GM21619 (cell line): ENCODE data around the gene CDKN2B-AS1.
"Not testable (repeated sequence)": the region's sequence is repeated elsewhere in the genome, so short reads cannot be mapped to it uniquely, and the experiment has no call there.

Experiments used
- ATAC-seq: cut with Tn5 transposase; IDR thresholded peaks from one replicate; pipeline ENCODE4 v1.9.1; 2021; ENCODE audit not compliant: unreplicated experiment

The CDKN2B-AS1 gene

GRCh38 chr9:21994556-21995005, at the start of gene CDKN2B-AS1:
Gene CDKN2B-AS1, plus strand, starts transcription at chr9:21994791.
- ATAC-seq = peak; percentile 38

GRCh38 chr9:21945606-21946005, 49.0 kb upstream of the CDKN2B-AS1 start:
- ATAC-seq = no peak

- ATAC-seq = no peak
These were observed 35.8 kb upstream of the CDKN2B-AS1 start for GRCh38 chr9:21958833-21959232.

- ATAC-seq = not testable (repeated sequence)
These were observed 35.3 kb upstream of the CDKN2B-AS1 start for GRCh38 chr9:21959268-21959667.

- ATAC-seq = no peak
These were observed 33.0 kb upstream of the CDKN2B-AS1 start for GRCh38 chr9:21961569-21961968.

- ATAC-seq = peak; percentile 58
These were observed 29.6 kb upstream of the CDKN2B-AS1 start for GRCh38 chr9:21964925-21965385.

- peak; percentile 81 for ATAC-seq
These were observed 29.1 kb upstream of the CDKN2B-AS1 start for GRCh38 chr9:21965401-21965951.

- ATAC-seq = no peak
These were observed 28.3 kb upstream of the CDKN2B-AS1 start for GRCh38 chr9:21966140-21966851.

GRCh38 chr9:21967169-21967568, 27.4 kb upstream of the CDKN2B-AS1 start:
- ATAC-seq = no peak

- no peak for ATAC-seq
These were observed 26.9 kb upstream of the CDKN2B-AS1 start for GRCh38 chr9:21967702-21968101.

- ATAC-seq = no peak
These were observed 26.1 kb upstream of the CDKN2B-AS1 start for GRCh38 chr9:21968331-21969010.

- ATAC-seq = no peak
These were observed 25.3 kb upstream of the CDKN2B-AS1 start for GRCh38 chr9:21969011-21969940.

- no peak for ATAC-seq
These were observed 24.4 kb upstream of the CDKN2B-AS1 start for GRCh38 chr9:21969951-21970799.

GRCh38 chr9:21970800-21971640, 23.6 kb upstream of the CDKN2B-AS1 start:
- ATAC-seq = no peak

GRCh38 chr9:21972361-21972760, 22.2 kb upstream of the CDKN2B-AS1 start:
- ATAC-seq = no peak

- ATAC-seq = no peak
These were observed 20.3 kb upstream of the CDKN2B-AS1 start for GRCh38 chr9:21974343-21974721.

- peak; percentile 53 for ATAC-seq
These were observed 19.7 kb upstream of the CDKN2B-AS1 start for GRCh38 chr9:21974722-21975409.

- no peak for ATAC-seq
These were observed 18.2 kb upstream of the CDKN2B-AS1 start for GRCh38 chr9:21976334-21976875.
